GM12892 (cell line): ENCODE data around the gene RNF152.

Experiments
- POLR2A ChIP-seq: IDR thresholded peaks from 2 replicates; pipeline ENCODE4 v1.6.1; 2011; ENCODE audit warnings: low read depth, low read length, control low read depth
- POLR2AphosphoS5 ChIP-seq: IDR thresholded peaks from 2 replicates; pipeline ENCODE4 v1.6.1; 2011; ENCODE audit warnings: low read depth, low read length, control low read depth

GRCh38 chr18:61908661-61909060, 15.9 kb upstream of the RNF152 start:
- TF ChIP-seq POLR2AphosphoS5: no peak
- no peak for TF ChIP-seq POLR2A
